HG03432 (cell line): Measurements from ENCODE around the gene UGT1A10.

ENCODE experiments used
- ATAC-seq: cut with Tn5 transposase; IDR thresholded peaks from one replicate; pipeline ENCODE4 v1.9.1; 2021; ENCODE audit warnings: mild to moderate bottlenecking, moderate library complexity; ENCODE audit not compliant: unreplicated experiment

UGT1A10 gene

GRCh38 chr2:233801357-233802131 lies 165.3 kb downstream of the UGT1A10 start:
- ATAC-seq: no peak

- ATAC-seq: no peak
Observed at GRCh38 chr2:233802132-233802815, 166.0 kb downstream of the UGT1A10 start.

- ATAC-seq: no peak
Observed at GRCh38 chr2:233803292-233803911, 167.2 kb downstream of the UGT1A10 start.

- ATAC-seq: no peak
Observed at GRCh38 chr2:233803994-233804393, 167.7 kb downstream of the UGT1A10 start.

GRCh38 chr2:233807215-233807865 lies 171.1 kb downstream of the UGT1A10 start:
- ATAC-seq: no peak

- ATAC-seq: no peak
Observed at GRCh38 chr2:233807966-233808935, 172.0 kb downstream of the UGT1A10 start.

- no peak for ATAC-seq
Observed at GRCh38 chr2:233810385-233810784, 174.1 kb downstream of the UGT1A10 start.

GRCh38 chr2:233811087-233811486 lies 174.8 kb downstream of the UGT1A10 start:
- no peak for ATAC-seq

- no peak for ATAC-seq
Observed at GRCh38 chr2:233811732-233812131, 175.5 kb downstream of the UGT1A10 start.

- no peak for ATAC-seq
Observed at GRCh38 chr2:233813236-233814055, 177.2 kb downstream of the UGT1A10 start.

- ATAC-seq: no peak
Observed at GRCh38 chr2:233814056-233814835, 178.0 kb downstream of the UGT1A10 start.

- ATAC-seq: no peak
Observed at GRCh38 chr2:233815861-233816260, 179.6 kb downstream of the UGT1A10 start.

- no peak for ATAC-seq
Observed at GRCh38 chr2:233816334-233816733, 180.1 kb downstream of the UGT1A10 start.

- no peak for ATAC-seq
Observed at GRCh38 chr2:233816771-233817170, 180.5 kb downstream of the UGT1A10 start.

GRCh38 chr2:233817361-233817911 lies 181.2 kb downstream of the UGT1A10 start:
- ATAC-seq: no peak

GRCh38 chr2:233817995-233818638 lies 181.9 kb downstream of the UGT1A10 start:
- no peak for ATAC-seq

GRCh38 chr2:233818639-233819621 lies 182.7 kb downstream of the UGT1A10 start:
- no peak for ATAC-seq
